Aorta (tissue), 5 donors: ENCODE measurements around the gene CYLD. TPM values are rescaled to one million over a fixed set of nuclear protein-coding genes. Genes with fewer than 3 reads are reported as not detected.

Experiments
- ATAC-seq: fragments of 200-7000 bp; cut with Tn5 transposase; one replicate; pipeline ENCODE4 v1.9.1; 2022; ENCODE audit warnings: moderate library complexity; ENCODE audit not compliant: low FRiP score
- DNase-seq, 2 donors: peaks; one replicate each; pipeline ENCODE4 v3.0.0-alpha.2; 2020
- H3K27ac ChIP-seq, 2 donors: one replicate each; pipeline ENCODE4 v1.5.1; 2013; ENCODE audit warnings: low read length in 2 of 2, mild to moderate bottlenecking in 2 of 2, moderate library complexity in 2 of 2, control low read depth in 1 of 2, inconsistent platforms in 1 of 2, low read depth in 1 of 2
- H3K27me3 ChIP-seq, 2 donors: one replicate each; pipeline ENCODE4 v1.6.1; 2013; ENCODE audit warnings: control low read depth in 1 of 2, low read length in 1 of 2, mild to moderate bottlenecking in 1 of 2, moderate library complexity in 1 of 2; ENCODE audit not compliant: insufficient read depth in 2 of 2, control insufficient read depth in 1 of 2
- H3K36me3 ChIP-seq, 2 donors: one replicate each; pipeline ENCODE4 v1.6.1; 2013; ENCODE audit warnings: control low read depth in 1 of 2, low read length in 1 of 2, mild to moderate bottlenecking in 1 of 2; ENCODE audit not compliant: insufficient read depth in 2 of 2, control insufficient read depth in 1 of 2
- H3K4me1 ChIP-seq, 2 donors: one replicate each; pipeline ENCODE4 v1.6.1; 2013; ENCODE audit warnings: low read length in 2 of 2, control low read depth in 1 of 2, mild to moderate bottlenecking in 1 of 2, moderate library complexity in 1 of 2; ENCODE audit not compliant: insufficient read depth in 2 of 2, control insufficient read depth in 1 of 2
- H3K4me3 ChIP-seq, 2 donors: one replicate each; pipeline ENCODE4 v1.5.1; 2013; ENCODE audit warnings: low read length in 2 of 2, control low read depth in 1 of 2, mild to moderate bottlenecking in 1 of 2
- H3K9me3 ChIP-seq: one replicate; pipeline ENCODE4 v1.6.1; 2013; ENCODE audit warnings: mild to moderate bottlenecking, low read length; ENCODE audit not compliant: control insufficient read depth
- WGBS, 2 donors: extraction: QIAGEN DNeasy Blood & Tissue Kit; methylation state at CpG; one replicate each; pipeline ENCODE4 v1.1.7; 2013; 5-methylcytosine and 5-hydroxymethylcytosine counted together
- intact Hi-C, 2 donors: fragments of 100-400 bp; cut with DNase I; formaldehyde crosslinking; loops; one replicate each; pipeline versions ENCODE4 v1.14.2 to v1.15.0; 2022
- polyA plus RNA-seq, 2 donors: library from polyadenylated mRNA; stranded (reverse); fragments of 200-250 nt; gene quantifications; one replicate each; pipeline ENCODE4 v1.2.3, GENCODE V29; 2013
- total RNA-seq, 2 donors: library from RNA; stranded (reverse); fragmentation: NEBNext Ultra II Directional; extraction: Animal tissue kit (Norgen Biotek cat#: 25700); gene quantifications; one replicate each; pipeline ENCODE4 v1.2.1, GENCODE V29; 2021
- donor health status: healthy with polysubstance abuse.
- donor health status: Bipolar disorder and iron deficiency.
- donor health status: DM: no; HTN: no; CAD: no.
- donor health status: DM: no; HTN: no; CAD: no.
- donor health status: DM: yes; HTN: yes; CAD: no.

CYLD gene
- total and polyA plus RNA-seq, 4 donors = 15.8 to 65.1 (median 42.7) TPM

DNA sequence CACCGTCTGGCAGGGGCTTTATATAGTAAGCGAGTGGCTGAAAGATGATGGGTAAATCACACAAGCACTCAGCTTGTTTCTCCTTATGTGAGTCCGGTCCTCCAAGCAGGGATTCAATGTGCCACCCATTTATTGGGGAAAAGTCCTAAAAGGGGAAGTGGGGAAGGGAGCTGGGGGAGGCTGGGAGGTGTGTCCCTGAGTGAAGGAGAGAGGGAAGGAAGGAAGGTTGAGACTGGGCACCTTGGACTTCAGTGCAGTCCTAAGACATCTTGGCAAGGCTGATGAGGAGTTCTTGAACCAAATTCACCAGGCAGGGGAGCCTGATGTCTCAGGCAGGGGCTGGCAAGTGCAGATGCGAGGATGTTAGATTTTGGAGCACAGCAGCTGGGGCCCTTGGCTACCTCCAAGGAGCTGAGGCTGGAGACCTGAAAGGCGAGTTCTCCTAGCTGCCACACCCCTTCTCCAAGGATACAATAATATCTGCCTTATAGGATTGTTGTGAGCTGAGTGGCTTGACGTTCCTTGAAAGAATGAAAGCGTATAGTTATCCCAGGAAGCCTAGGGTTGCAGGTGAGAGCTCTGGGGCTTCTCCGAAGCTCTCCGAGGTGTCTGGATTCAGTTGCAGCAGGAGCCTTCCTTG, 23.0 kb upstream of the CYLD start:
- no peak overlapping the region for H3K27ac ChIP-seq
- H3K36me3 ChIP-seq = no peaks in the 10 kb centered on the region
- no peak for DNase-seq
- no peaks in the 10 kb centered on the region for H3K9me3 ChIP-seq
- no peak for ATAC-seq
- H3K4me1 ChIP-seq = no peaks in the 10 kb centered on the region
- WGBS, 2 donors = 78 to 82% methylated on average over 9 of the region's 9 CpGs
- no peak overlapping the region for H3K4me3 ChIP-seq
- intact Hi-C loops = no loop called here
- no peaks in the 10 kb centered on the region for H3K27me3 ChIP-seq

DNA sequence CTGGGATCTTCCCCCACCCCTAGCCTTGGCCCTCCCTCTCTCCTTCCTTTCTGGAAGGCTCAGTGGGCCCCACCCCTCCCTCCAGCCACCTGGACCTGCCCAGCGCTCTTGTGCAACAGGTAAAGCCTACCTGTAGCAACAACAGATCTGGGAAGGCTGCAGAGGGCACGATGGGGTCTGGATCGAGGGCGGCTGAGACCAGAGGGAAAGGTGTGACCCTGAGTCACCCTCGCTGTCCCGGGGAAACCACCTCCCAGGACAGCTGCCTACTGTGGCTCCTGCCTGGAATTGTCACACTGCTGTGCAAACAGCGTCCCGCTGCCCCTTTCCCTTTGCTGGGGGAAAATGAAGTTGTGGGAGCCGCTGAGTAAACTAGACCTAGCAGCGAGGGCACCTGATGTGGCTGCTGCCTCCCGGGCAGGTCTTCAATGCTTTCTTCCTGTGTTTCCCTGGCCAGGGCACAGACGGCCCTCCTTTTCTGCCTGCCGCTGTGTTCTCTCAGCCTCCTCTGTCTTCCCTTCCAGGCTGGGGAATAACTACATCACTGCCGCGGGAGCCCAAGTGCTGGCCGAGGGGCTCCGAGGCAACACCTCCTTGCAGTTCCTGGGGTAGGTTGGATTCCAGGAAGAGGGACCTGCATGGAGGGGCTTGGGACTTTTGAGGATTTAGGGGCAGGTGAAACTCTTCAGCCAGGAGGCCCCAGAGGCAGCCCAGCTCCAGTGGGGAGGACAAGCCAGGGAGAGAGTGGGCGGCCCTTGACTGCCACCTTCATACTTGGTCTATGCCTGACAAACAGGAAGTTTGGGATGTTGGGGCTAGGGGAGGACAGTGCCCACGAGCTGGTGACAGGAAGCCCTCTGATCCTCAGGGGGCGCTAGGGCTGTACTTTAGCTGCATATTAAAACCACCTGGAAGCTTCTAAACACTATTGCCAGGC, 22.2 kb upstream of the CYLD start:
- Histone ChIP-seq H3K27me3 (no peaks in the 10 kb centered on the region), H3K9me3 (no peaks in the 10 kb centered on the region), H3K4me1 (no peaks in the 10 kb centered on the region), H3K4me3 (no peak overlapping the region), H3K27ac (no peak overlapping the region), H3K36me3 (no peaks in the 10 kb centered on the region)
- ATAC-seq (no peak), DNase-seq (no peak)
- intact Hi-C loops = no loop called here
- WGBS, 2 donors = 87 to 90% methylated on average over 20 of the region's 20 CpGs

DNA sequence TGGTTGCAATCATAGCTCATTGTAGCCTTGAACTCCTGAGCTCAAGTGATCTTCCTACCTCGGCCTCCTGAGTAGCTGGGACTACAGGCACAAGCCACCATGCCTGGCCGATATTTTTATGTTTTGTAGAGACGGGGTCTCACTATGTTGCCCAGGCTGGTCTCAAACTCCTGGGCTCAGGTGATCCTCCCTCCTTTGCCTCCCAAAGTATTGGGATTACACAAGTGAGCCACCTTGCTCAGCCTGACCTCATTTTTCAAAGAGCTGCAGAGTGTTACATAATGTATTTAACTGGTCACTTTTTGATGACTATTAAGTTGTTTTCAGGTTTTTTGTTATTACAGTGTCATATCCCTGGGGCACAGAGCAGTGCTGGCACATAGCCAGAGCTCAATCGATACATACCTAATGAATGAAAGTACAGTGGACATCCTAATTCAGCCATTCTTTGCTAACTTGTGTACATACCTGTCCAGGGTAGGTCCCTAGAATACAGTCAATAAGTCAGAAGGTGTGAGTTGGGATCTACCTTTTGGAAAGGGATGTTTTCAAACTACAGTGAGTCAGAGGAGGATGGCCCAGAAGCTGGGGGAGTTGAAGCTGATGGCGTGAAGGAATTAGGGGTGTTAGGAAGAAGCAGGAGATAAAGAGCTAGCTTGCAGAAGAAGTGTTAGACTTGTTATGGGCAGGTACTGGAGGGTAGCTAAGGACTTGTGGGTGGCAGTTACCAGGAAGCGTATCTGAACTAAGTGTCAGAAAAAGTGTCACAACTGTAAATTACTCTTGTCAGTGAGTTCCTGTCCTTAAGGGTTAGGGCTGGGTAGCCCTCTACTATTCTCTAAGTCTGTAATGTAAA, 20.1 kb upstream of the CYLD start:
- WGBS, 2 donors = 95 to 96% methylated on average over 6 of the region's 6 CpGs
- ATAC-seq = no peak
- Histone ChIP-seq H3K4me1 (no peaks in the 10 kb centered on the region), H3K4me3 (no peak overlapping the region), H3K9me3 (no peaks in the 10 kb centered on the region), H3K27ac (no peak overlapping the region), H3K36me3 (no peaks in the 10 kb centered on the region), H3K27me3 (no peaks in the 10 kb centered on the region)
- intact Hi-C loops = no loop called here
- DNase-seq = no peak

DNA sequence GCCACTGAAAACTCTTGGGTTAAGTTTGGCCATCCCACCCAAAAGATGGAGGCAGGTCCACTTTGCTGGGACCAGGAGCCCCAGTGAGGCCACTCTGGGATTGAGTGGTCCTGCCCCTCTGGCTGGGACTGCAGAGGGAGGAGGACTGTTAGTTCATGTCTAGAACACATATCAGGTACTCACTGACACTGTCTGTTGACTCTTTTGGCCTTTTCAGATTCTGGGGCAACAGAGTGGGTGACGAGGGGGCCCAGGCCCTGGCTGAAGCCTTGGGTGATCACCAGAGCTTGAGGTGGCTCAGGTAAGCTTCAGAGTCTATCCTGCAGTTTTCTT, 19.5 kb upstream of the CYLD start:
- Histone ChIP-seq H3K27me3 (no peaks in the 10 kb centered on the region), H3K27ac (no peak overlapping the region), H3K36me3 (no peaks in the 10 kb centered on the region), H3K4me3 (no peak overlapping the region), H3K9me3 (no peaks in the 10 kb centered on the region), H3K4me1 (no peaks in the 10 kb centered on the region)
- DNase-seq (no peak), ATAC-seq (no peak)
- 94 to 100% methylated on average over 1 of the region's 1 CpG for WGBS, 2 donors
- intact Hi-C loops = no loop called here

DNA sequence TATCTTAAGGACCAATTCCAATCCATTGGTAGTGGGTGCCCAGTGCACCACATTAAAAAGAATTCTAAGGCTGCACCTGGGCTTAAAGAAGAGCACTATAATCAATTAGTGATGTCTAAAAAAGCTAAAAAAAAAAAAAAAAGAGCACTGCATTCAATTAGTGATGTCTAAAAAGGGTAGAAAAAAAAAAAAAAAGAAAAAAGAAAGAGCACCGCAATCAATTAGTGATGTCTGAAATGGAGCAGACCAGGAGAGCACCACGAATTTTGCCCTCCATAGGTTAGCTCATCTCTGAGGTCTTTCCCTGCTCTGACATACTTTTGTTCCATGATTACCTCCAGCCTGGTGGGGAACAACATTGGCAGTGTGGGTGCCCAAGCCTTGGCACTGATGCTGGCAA, 18.9 kb upstream of the CYLD start:
- intact Hi-C loops = no loop called here
- H3K27me3 ChIP-seq = no peaks in the 10 kb centered on the region
- no peaks in the 10 kb centered on the region for H3K9me3 ChIP-seq
- no peaks in the 10 kb centered on the region for H3K36me3 ChIP-seq
- 88 to 93% methylated on average over 2 of the region's 2 CpGs for WGBS, 2 donors
- H3K4me1 ChIP-seq = no peaks in the 10 kb centered on the region
- DNase-seq (no peak), ATAC-seq (no peak)
- H3K4me3 ChIP-seq = no peak overlapping the region
- no peak overlapping the region for H3K27ac ChIP-seq

DNA sequence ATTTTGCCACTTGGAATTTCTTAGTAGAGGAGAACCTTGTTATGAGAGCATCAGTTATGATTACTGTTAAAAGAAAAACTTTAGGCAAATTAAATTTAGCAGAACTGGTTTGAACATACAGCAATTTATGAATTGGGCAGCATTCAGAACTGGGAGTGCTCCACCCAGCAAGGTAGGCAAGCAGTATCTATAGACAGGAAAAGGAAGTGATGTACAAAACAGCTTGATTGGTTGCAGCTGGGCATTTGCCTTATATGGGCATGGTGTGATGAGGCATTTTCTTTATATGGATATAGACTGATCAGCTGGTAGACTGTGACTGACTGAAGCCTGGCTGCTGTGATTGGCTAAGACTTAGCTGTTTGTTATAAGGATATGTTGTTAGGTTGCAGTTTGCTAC, 17.6 kb upstream of the CYLD start:
- no peaks in the 10 kb centered on the region for H3K9me3 ChIP-seq
- ATAC-seq = no peak
- H3K27ac ChIP-seq = no peak overlapping the region
- intact Hi-C loops = no loop called here
- H3K4me3 ChIP-seq = no peak overlapping the region
- H3K36me3 ChIP-seq = no peaks in the 10 kb centered on the region
- DNase-seq = no peak
- H3K27me3 ChIP-seq = no peaks in the 10 kb centered on the region
- H3K4me1 ChIP-seq = no peaks in the 10 kb centered on the region

DNA sequence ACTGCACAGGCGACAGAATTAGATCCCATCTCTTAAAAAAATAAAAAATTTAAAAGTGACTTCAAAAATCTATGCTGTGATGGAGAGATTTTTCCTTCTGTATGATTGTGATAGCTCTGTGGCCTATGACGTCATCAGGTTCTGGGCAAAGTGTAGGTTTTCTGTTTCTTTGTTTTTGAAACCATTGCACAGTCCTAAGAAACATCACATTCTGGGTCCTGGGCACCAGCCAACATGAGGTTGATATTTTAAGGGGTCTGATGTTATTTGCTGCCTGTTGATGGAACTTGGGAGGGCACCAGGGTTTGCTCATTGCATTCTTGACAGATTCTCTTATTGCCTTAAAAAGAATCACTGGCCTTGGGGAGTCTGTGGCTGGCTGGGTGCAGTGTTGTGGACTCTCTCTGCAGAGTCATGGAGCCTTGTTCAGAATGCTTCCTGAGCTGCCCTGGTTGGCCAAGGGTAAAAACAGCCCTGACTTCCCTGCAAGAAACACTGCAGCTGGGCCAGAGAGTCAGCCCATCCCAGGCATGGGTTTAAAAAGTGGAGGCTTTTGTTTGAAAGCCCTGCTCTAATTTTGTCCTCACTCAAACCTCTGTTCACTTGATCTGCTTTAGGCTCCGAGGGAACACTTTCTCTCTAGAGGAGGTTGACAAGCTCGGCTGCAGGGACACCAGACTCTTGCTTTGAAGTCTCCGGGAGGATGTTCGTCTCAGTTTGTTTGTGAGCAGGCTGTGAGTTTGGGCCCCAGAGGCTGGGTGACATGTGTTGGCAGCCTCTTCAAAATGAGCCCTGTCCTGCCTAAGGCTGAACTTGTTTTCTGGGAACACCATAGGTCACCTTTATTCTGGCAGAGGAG, 10.5 kb upstream of the CYLD start:
- ATAC-seq (peak; percentile 46), DNase-seq (no peak)
- intact Hi-C loops = no loop called here
- Histone ChIP-seq H3K9me3 (no peaks in the 10 kb centered on the region), H3K4me1 (no peaks in the 10 kb centered on the region), H3K27me3 (no peaks in the 10 kb centered on the region), H3K27ac (peak overlapping the region in 1 of 2 donors; percentile 67), H3K4me3 (no peak overlapping the region), H3K36me3 (no peaks in the 10 kb centered on the region)
- WGBS, 2 donors = 44 to 51% methylated on average over 6 of the region's 6 CpGs
